Activated T-cell treated with anti-CD3 and anti-CD28 coated beads for 48 hours (primary cell): ENCODE measurements around the gene ASIC2.

Experiments
- DNase-seq: peaks from one replicate; pipeline ENCODE4 v3.0.0-alpha.2; 2020; ENCODE audit warnings: low read depth

Gene ASIC2

DNA sequence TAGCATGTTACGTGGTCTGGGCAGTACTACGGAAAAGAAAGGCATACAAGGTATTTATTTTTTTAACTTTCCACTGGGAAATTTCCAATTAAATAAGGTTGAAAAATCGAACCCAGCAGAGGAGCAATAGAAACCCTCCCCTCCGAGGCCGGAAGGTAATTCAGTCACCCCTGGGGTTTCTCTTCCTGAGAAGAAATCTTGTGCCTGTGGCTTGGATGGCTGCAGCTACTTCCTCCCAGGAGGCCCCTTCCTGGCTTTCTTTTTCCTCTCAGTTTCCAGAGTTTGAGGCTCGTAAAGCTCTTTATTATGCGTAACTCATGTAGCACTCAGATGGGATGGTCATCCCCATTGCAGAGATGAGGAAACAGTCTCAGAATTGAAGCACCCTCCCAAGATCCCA, 140.3 kb downstream of the ASIC2 start:
- DNase-seq: no peak

- no peak for DNase-seq
Observed at GRCh38 chr17:33151565-33151964, 141.5 kb downstream of the ASIC2 start.

DNA sequence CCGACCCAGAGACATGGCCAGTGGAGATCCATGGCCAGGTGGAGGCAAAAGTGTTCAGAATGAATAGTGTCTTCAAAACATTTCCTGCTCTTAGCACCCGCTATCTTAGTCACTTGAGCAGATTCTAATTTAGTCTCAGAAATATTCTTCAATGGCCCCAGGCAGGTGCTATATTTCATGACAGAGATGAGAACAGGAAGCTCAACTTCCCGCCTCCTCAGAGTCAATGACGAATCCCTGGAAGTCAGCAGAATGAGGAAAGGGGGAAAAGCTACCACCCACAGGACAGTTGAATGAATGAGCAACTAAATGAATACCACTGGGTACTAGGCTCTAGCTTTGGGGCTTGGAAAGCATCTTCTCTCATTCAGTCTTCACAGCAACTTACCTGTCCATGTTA, 147.2 kb downstream of the ASIC2 start:
- no peak for DNase-seq

- no peak for DNase-seq
Observed at GRCh38 chr17:33144837-33145236, 148.3 kb downstream of the ASIC2 start.

- DNase-seq: no peak
Observed at GRCh38 chr17:33142705-33143299, 150.3 kb downstream of the ASIC2 start.

DNA sequence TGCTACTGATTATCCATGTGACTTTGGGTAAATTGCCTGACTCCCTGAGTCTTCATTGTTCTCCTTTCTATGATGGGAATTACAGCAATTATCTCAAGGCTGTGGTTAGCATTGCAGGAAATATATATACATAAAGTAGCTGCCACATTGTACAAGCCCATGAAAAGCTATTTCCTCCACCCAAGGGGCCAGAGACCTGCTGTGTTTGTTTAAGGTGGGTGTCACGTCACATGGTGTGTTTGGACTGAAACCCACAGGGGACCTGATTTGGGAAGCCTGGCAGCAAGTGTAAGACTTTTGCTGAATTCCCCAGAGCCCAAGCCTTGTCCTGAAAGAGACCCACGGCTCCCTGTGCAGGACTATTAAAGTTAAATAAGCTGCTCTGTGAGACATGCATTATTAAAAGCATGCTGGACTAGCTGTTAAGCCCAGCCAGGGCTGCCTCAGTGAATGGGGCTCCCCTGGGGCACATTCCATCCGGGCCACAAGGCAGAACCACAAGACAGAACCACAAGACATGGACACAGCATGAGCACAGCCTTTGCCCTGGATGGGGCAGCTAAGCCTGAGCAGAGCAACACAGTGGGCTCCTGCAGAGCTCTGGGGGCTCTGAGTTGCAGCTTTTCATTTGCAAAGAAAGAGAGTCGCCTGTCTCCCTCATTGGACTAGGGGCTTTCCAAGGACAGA, 152.5 kb downstream of the ASIC2 start:
- no peak for DNase-seq

- no peak for DNase-seq
Observed at GRCh38 chr17:33138627-33139026, 154.5 kb downstream of the ASIC2 start.

GRCh38 chr17:33137426-33137825, 155.7 kb downstream of the ASIC2 start:
- no peak for DNase-seq

GRCh38 chr17:33135691-33136090, 157.4 kb downstream of the ASIC2 start:
- DNase-seq: no peak

DNA sequence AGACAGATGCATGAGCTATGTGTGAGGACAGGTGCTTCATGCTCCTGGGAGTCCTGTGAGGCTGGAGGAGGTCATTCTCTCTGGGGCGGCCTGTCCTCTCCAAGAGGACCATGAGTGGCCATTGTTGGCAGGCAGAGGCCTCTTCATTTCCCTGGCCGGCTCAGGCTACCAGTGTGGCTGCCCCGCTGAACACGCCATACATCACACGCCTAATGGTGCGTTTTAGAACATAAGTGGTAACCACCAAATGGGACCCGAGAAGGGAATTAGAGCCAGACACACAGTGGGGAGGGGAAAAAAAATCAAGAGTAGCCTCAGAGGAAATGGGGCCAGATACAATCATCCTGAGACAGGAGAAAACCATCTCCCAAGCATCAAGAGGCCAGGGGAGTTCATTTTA, 161.5 kb downstream of the ASIC2 start:
- DNase-seq: no peak

GRCh38 chr17:33127706-33128105, 165.4 kb downstream of the ASIC2 start:
- DNase-seq: no peak

DNA sequence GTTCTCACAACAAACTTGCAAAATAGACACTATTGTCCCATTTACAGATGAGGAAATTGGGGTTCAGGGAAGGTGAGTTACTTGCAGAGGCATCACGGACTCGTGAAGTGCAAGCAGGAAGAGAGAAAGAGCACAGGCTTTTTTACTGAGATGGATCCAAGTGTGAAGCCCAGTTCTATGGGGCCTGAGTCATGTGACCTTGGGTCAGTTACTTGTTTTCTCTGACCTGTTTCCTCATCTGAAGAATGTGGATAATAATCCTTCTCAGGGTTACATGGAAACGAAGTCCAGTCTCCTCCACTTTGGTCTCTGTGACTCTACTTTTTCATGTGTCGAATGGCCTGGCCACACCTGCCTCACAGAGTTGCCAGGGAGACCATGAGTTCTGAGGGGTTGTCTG, 167.0 kb downstream of the ASIC2 start:
- DNase-seq: no peak

DNA sequence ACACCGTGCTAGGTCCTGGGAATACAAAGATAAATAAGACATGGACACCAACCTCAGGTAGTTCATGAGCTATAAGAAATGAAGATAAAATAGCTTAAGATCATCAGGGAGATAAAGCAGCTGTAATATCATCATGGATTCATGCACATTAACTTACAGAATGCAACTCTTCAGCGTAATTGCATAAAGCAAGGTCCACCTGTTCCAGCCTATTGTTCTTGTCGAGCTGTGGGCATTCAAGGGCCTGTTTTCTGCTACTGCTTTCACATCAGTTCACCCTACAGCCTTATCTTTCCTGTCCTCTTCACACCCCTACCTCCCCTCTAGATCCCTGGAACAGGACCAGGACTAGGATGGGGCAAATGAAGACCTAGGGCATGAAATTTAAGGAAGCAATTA, 167.5 kb downstream of the ASIC2 start:
- DNase-seq: no peak

- DNase-seq: no peak
Observed at GRCh38 chr17:33124871-33125551, 168.1 kb downstream of the ASIC2 start.

DNA sequence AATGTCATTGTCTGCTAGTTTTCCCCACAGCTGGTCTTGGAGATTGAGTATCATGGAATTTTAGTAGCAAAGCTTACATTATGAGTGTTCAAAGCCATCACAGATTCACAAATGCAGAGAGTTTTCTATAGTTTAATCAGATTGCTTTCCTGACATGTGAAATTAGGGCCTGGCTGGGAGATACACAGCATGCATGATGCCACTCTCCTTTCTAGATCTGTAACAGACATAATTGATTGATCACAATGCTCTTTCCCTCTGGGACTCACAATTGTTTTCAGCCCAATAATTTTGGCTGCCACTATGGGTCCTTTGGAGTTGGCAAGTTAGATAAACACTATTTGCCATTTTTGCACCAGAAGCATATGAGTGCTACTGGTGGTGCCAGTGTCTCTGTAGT, 168.9 kb downstream of the ASIC2 start:
- DNase-seq: no peak

DNA sequence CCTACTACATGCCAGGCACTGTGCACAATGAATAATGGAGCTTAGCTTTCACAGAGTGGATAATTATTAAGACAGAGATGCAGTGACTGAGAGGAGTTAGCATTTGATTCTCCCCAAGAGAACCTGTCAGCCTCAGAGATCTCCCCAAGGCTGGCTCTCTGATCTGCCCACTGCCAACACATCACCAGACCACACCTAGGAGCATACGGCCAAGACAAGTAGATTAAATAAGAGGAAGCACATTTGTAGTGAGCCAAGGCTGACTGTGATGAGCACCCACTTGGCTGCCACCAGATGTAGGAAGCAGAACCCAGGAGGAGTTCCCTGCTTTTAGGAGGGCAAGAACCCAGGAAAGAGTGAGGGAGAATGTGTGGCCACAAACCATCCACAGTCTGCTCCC, 171.3 kb downstream of the ASIC2 start:
- no peak for DNase-seq

DNA sequence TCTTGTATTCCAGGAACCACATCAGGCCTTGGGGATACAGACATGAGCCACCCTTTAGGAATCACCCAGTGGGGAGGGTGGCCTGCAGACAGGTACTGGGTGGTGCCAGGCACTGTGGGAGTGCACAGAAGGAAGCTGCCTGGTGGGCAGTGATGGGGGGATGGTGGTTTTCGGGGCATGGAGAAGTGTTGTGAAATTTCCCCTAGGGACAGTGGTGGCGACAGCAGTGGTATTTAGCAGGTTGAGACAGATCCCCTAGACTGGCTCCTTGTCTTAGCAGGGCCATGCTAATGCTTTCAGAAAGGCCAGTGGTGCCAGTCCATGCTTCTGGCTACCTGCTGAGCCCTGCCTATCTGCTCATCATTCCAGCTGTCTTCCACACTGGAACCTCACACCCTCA, 171.8 kb downstream of the ASIC2 start:
- no peak for DNase-seq

DNA sequence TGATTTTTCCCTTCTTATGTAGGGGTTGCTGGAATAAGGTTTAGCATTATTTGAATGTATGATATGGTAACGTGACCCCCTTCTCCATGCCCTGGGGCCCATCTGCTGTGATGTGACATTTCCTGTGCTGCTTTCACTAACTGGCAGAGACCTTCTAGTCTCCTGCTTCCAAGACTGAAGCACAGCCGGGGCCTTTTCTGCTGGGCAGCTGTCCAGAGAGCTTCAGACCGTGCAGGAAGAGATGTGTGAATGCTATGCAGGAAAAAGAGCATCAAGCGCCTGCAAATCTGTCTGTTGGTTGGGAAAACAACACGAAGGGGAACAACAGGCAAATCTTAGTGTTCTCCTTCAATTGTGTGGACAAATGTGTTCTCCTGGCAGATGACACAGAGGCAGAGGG, 173.0 kb downstream of the ASIC2 start:
- no peak for DNase-seq

GRCh38 chr17:33118391-33119075, 174.6 kb downstream of the ASIC2 start:
- DNase-seq: no peak

- no peak for DNase-seq
Observed at GRCh38 chr17:33116021-33116551, 177.0 kb downstream of the ASIC2 start.

- no peak for DNase-seq
Observed at GRCh38 chr17:33115366-33115765, 177.7 kb downstream of the ASIC2 start.

GRCh38 chr17:33113991-33114370, 179.1 kb downstream of the ASIC2 start:
- no peak for DNase-seq
